Psoas muscle (tissue), 8 donors: ENCODE measurements around the gene INPP5E. TPM values are rescaled to one million over a fixed set of nuclear protein-coding genes. Genes with fewer than 3 reads are reported as not detected.

Source experiments
- ATAC-seq, 4 donors: fragments of 200-7000 bp; cut with Tn5 transposase; one replicate each; pipeline ENCODE4 v1.9.1; 2020; ENCODE audit warnings: moderate library complexity in 3 of 4, mild to moderate bottlenecking in 2 of 4
- DNase-seq, 2 donors: peaks; one replicate each; pipeline ENCODE4 v3.0.0-alpha.2; 2020
- H3K27ac ChIP-seq: fragments of 200-600 bp; one replicate; pipeline ENCODE4 v1.8.0; 2022
- H3K27me3 ChIP-seq, 3 donors: fragments of 200-600 bp in 1 of 3; one replicate each; pipeline versions ENCODE4 v1.6.1 to v1.8.0; 2013 to 2022; ENCODE audit warnings: low read length in 2 of 3, mild to moderate bottlenecking in 2 of 3, moderate library complexity in 1 of 3; ENCODE audit not compliant: insufficient read depth in 3 of 3
- H3K36me3 ChIP-seq, 2 donors: fragments of 200-600 bp in 1 of 2; one replicate each; pipeline versions ENCODE4 v1.6.1 to v1.8.0; 2013 to 2022; ENCODE audit warnings: low read depth in 1 of 2, mild to moderate bottlenecking in 1 of 2, moderate library complexity in 1 of 2; ENCODE audit not compliant: insufficient read depth in 1 of 2
- H3K4me1 ChIP-seq: fragments of 200-600 bp; one replicate; pipeline ENCODE4 v1.8.0; 2022
- H3K4me3 ChIP-seq: fragments of 200-600 bp; one replicate; pipeline ENCODE4 v1.8.0; 2022; ENCODE audit warnings: mild to moderate bottlenecking
- H3K9me3 ChIP-seq: fragments of 200-600 bp; one replicate; pipeline ENCODE4 v1.8.0; 2022
- WGBS, 3 donors: extraction: QIAGEN DNeasy Blood & Tissue Kit; methylation state at CpG; one replicate each; pipeline versions ENCODE4 v1.1.6 to v1.1.7; 2013; 5-methylcytosine and 5-hydroxymethylcytosine counted together
- intact Hi-C, 2 donors: fragments of 100-400 bp; cut with DNase I; formaldehyde crosslinking; loops; one replicate each; pipeline versions ENCODE4 v1.11.0 to v1.14.2; 2022
- polyA plus RNA-seq, 3 donors: library from polyadenylated mRNA; stranded (reverse); fragments of 200-250 nt; gene quantifications; one replicate each; pipeline ENCODE4 v1.2.3, GENCODE V29; 2013
- total RNA-seq, 4 donors: library from RNA; stranded (reverse); fragmentation: NEBNext Ultra II Directional in 2 of 4; extraction: Animal tissue kit (Norgen Biotek cat#: 25700) in 2 of 4; gene quantifications; one replicate each; pipeline versions ENCODE4 v1.2.1 to v1.2.4, GENCODE V29; 2021 to 2023
- TF ChIP-seq, protein P1 (sequence below): fragments of 200-600 bp; IDR thresholded peaks from one replicate; pipeline ENCODE4 v1.8.0; 2022; ENCODE audit warnings: antibody characterized with exemption
- donor health status: healthy with polysubstance abuse.
- donor health status: DM: no; HTN: no; CAD: no; lungs with moderate emphysema.
- donor health status: Bipolar disorder and iron deficiency.
- donor health status: healthy.
- donor health status: DM: yes; HTN: yes; CAD: no.
- donor health status: DM: no; HTN: no; CAD: no.
- donor health status: DM: no; HTN: no; CAD: no.
- donor health status: DM: yes; HTN: yes; CAD: no.

Gene INPP5E
- total and polyA plus RNA-seq, 7 donors = 4.7 to 9.6 (median 5.3) TPM

DNA sequence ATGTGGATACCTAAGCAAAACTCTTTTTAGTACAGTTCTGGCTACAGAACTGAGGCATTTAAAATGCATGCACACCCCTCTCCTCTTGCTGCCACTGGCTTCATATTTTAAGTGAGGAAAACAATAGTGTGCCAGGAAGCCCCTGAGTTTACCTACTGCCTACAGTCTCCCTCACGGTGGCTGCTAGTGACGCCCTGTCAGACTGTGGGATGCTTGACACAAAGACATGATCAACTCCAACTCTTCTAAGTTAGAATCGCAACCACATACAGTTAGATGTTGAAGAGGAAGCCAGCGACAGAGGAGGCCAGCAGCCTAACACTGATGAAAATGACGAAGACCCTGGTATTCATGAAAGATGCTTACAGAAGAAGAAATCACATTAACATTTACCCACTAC is 41.9 kb upstream of the INPP5E start:
- Histone ChIP-seq H3K27me3 (no peaks in the 10 kb centered on the region), H3K4me3 (peak overlapping the region; percentile 74), H3K4me1 (peaks cover 27% of the 10 kb centered on the region), H3K9me3 (no peaks in the 10 kb centered on the region), H3K27ac (peak overlapping the region; percentile 94), H3K36me3 (peaks cover 0 to 18% of the 10 kb centered on the region in 2 donors)
- DNase-seq (no peak), ATAC-seq (no peak)
- intact Hi-C loops = no loop called here
- 43 to 54% (median 45%) methylated on average over 5 of the region's 5 CpGs for WGBS, 3 donors
- TF ChIP-seq, protein P1, sequence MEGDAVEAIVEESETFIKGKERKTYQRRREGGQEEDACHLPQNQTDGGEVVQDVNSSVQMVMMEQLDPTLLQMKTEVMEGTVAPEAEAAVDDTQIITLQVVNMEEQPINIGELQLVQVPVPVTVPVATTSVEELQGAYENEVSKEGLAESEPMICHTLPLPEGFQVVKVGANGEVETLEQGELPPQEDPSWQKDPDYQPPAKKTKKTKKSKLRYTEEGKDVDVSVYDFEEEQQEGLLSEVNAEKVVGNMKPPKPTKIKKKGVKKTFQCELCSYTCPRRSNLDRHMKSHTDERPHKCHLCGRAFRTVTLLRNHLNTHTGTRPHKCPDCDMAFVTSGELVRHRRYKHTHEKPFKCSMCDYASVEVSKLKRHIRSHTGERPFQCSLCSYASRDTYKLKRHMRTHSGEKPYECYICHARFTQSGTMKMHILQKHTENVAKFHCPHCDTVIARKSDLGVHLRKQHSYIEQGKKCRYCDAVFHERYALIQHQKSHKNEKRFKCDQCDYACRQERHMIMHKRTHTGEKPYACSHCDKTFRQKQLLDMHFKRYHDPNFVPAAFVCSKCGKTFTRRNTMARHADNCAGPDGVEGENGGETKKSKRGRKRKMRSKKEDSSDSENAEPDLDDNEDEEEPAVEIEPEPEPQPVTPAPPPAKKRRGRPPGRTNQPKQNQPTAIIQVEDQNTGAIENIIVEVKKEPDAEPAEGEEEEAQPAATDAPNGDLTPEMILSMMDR = no peak

DNA sequence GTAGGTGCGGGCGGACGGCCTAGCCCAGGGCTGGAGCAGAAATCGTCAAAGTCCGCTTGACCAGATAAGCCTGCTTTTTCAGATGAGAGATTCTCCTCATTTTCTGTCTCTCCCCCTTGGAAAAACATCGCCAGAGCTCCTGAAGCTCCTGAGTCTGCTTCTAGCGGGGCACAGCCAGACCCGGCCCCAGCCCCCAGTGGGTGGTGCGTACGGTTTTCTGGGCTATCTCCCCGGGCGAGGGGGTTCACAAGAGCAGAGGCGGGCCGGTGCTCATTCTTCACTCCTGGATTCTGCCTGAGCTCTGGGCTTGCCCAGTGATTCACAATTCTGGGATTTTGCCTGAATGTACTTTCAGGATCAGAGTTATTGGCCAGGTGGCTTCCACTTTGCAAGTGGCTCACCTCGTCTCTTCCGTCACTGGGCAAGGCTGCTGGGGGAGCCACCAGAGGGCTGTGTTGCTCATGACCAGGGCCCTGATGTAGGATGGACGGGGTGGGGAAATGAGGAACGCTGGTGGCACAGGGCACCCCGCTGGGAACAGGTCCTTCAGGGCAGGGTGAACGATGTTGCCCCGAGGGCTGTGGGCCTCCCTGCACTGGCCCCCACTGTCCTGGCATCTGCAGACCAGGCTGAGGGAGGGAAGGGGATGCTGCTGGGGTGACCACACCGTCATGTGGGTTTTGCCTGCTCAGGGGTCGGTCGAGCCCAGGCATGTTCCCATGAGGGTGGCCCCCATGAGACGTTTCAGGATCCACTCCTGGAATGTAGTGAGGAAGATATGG is 36.9 kb upstream of the INPP5E start:
- intact Hi-C loops = loop anchor here (5.0 kb wide), 2 partner anchors 34 to 64 kb away; partner anchors contain the start of genes ENTR1 (in 1 of the 2) and PMPCA (in 1 of the 2)
- ATAC-seq = no peak
- 87 to 93% (median 87%) methylated on average over 25 of the region's 25 CpGs for WGBS, 3 donors
- TF ChIP-seq, protein P1 = no peak
- Histone ChIP-seq H3K36me3 (peaks cover 6 to 68% of the 10 kb centered on the region in 2 donors), H3K4me3 (no peak overlapping the region), H3K27ac (no peak overlapping the region), H3K27me3 (no peaks in the 10 kb centered on the region), H3K4me1 (peaks cover 5% of the 10 kb centered on the region), H3K9me3 (no peaks in the 10 kb centered on the region)
- DNase-seq = no peak

DNA sequence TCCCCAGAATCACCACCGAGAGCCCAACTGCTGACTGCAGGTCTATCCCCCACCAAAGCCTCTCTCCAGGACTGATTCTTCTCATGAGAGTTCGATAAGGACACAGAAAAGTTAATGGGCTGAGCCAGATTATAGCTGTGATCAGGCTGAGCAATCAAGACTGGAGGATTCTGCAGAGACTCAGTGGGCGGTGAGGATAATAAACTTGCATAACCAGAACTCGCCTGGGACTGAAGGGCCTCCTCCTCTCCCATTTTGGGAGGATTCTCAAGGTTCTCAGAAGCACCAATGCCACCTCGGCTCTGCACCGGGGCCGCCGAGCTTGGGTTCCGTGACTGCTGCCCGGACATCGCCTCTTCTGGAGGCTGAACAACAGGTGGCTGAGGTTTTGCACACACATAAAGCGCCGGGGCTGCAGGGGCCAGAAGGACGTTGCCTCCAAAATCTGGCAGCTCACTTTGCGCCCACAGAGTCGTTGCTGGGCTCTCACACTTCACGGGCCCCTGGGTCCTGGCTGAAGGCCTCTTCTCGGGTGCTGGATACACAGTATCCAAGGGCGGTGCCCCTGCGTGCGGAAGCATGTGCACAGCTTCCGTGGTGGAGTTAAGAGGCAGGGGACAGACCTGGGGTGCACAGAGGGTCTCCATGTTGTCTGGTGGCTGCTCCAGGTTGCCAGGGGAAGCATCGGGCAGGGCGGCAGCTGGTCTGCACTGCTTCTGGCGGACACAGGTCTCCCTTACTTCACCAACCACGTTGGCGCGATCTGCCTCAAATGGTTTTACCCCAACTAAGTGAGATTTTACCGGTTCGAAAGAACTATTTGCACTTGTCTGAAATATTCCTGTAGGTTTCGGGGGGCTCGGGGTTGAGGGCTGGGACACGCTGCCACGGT is 35.6 kb upstream of the INPP5E start:
- H3K27me3 ChIP-seq = no peaks in the 10 kb centered on the region
- ATAC-seq (no peak), DNase-seq (no peak)
- peaks cover 6 to 82% of the 10 kb centered on the region in 2 donors for H3K36me3 ChIP-seq
- no peak overlapping the region for H3K27ac ChIP-seq
- no peaks in the 10 kb centered on the region for H3K4me1 ChIP-seq
- no peak overlapping the region for H3K4me3 ChIP-seq
- intact Hi-C loops = loop anchor here (5.0 kb wide), 2 partner anchors 33 to 63 kb away; partner anchors contain the start of genes ENTR1 (in 2 of the 2) and PMPCA (in 2 of the 2)
- TF ChIP-seq, protein P1 = no peak
- no peaks in the 10 kb centered on the region for H3K9me3 ChIP-seq
- WGBS, 3 donors = 89 to 90% (median 89%) methylated on average over 34 of the region's 34 CpGs

DNA sequence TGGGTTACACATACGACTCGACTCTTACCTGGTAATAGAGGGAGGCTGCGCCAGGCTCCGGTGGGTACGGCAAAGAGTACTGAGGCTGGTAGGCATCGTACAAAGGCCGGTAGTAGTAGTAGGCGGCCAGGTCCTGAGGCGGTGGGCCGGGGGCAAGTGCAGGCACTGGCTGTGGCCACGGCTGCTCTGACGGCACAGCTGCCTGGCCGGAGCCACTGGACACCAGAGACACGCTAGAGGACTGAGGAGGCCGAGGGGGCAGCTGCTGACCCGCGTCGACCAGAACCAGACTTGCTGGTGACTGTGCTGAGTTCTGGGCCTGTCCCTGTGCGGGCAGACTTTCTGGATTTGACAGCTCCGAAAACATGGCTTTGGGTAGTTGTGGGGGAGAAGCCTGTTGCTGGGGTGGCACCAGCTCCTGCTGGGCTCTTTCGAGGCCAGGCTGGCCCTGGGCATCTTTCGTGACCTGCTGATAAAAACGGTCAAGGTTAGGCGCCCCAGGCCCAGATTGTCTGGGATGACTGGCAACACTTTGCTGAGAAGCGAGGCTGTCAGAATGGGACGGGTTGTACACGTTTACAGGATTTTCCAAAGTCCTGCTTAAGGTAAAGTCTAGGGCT is 34.5 kb upstream of the INPP5E start:
- intact Hi-C loops = loop anchor here in 1 of 2 donors (5.0 kb wide), 1 partner anchor 62 kb away; the partner anchor contains the start of genes ENTR1 and PMPCA
- Histone ChIP-seq H3K27ac (no peak overlapping the region), H3K27me3 (no peaks in the 10 kb centered on the region), H3K9me3 (no peaks in the 10 kb centered on the region), H3K36me3 (peaks cover 6 to 92% of the 10 kb centered on the region in 2 donors), H3K4me3 (no peak overlapping the region), H3K4me1 (no peaks in the 10 kb centered on the region)
- no peak for ATAC-seq
- TF ChIP-seq, protein P1 = no peak
- 91 to 97% (median 93%) methylated on average over 27 of the region's 27 CpGs for WGBS, 3 donors
- DNase-seq = no peak
